ENCODE measurements around the gene LRRN4. TPM values are rescaled to one million over a fixed set of nuclear protein-coding genes. Genes with fewer than 3 reads are reported as not detected.

The LRRN4 gene
- total RNA-seq, 1 experiment from 2014 or later, result 0.57 TPM

DNA sequence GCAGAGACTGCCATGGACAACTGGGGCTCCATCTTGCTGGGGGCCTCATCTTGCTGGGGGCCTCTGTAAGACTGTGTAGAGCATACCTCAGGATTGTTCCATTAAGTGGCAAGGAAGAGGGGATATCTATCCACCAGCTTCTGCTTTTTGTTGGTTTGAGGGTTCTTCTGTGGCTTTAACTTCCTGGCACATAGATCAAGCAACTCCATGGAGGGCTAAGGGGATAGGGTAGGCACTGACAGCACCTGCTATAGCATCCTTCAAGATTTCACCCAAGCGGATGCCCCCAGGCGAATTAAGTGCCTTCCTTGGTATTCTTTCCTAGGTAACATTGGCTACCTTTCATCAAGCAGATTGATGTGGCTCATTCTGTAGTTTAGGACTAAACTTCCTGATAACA, 3.8 kb upstream of the LRRN4 start:
- ChIA-PET CTCF (no interaction called here), POLR2A (no interaction called here)
- BruUV-seq (replicated peaks), result no TSS peak
- H3K4me3 ChIP-seq (ENCODE audit: low read depth in 2 of 2, low read length in 2 of 2), result no peak overlapping the region
- intact Hi-C loops (cut with micrococcal nuclease; ENCODE audit: unreplicated experiment) (no loop called here), in situ Hi-C loops (cut with HindIII; ENCODE audit: low pct_unique_long_range_greater_than_20kb, low sequenced_read_pairs) (no loop called here)
- H3K9me3 ChIP-seq (ENCODE audit: control insufficient read depth, insufficient read depth, low read depth, low read length), result no peaks in the 10 kb centered on the region
- DNase-seq (ENCODE audit: low read depth, low spot score), result no peak
- TF ChIP-seq CTCF (IDR thresholded peaks at IDR 0.05) (no peak), SIN3A (IDR thresholded peaks at IDR 0.05; ENCODE audit: borderline replicate concordance, insufficient read depth, low read depth, low read length) (no peak), REST (IDR thresholded peaks at IDR 0.05; ENCODE audit: insufficient read depth in 1 of 2, low read depth in 2 of 2, low read length in 1 of 2) (no peak), TCF7L2 (IDR thresholded peaks at IDR 0.05; ENCODE audit: low read depth, low read length) (no peak), POLR2AphosphoS5 (IDR thresholded peaks at IDR 0.05; ENCODE audit: low read depth, low read length) (no peak)
- H3K36me3 ChIP-seq (ENCODE audit: control insufficient read depth, insufficient read depth, low read length), result no peaks in the 10 kb centered on the region
- H3K27ac ChIP-seq (ENCODE audit: low read length), result no peak overlapping the region
- peaks cover 10% of the 10 kb centered on the region; the same call in 1 of the 2 replicates for H3K4me1 ChIP-seq (ENCODE audit: control insufficient read depth, insufficient read depth, low read length)
- ATAC-seq, result no peak
- 0 out of 2 replicates have a peak, but pooled peaks cover 3% of the 10 kb centered on the region for H3K27me3 ChIP-seq (ENCODE audit: control insufficient read depth, insufficient read depth, low read length)

DNA sequence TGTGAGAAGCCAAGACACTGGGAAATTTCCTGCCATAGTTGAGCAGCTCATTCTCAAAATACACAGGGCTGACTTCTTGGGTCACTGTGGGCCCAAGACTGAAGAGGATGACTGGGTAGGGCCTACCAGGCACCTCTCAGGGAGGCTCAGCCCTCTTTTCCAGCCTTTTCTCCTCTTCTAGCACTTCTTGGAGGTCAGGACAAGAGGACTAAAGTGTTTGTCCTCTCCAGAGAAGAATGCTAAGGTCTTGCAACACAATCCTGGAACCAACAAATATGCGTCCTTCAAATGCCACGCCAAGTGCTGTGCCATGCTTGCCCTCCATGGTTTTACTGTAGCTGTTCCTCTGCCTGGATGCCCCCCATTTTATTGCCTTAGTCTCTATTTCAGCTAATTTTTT, 3.3 kb upstream of the LRRN4 start:
- ChIA-PET CTCF (no interaction called here), POLR2A (no interaction called here)
- TF ChIP-seq CTCF (IDR thresholded peaks at IDR 0.05) (no peak), REST (IDR thresholded peaks at IDR 0.05; ENCODE audit: insufficient read depth in 1 of 2, low read depth in 2 of 2, low read length in 1 of 2) (no peak), POLR2AphosphoS5 (IDR thresholded peaks at IDR 0.05; ENCODE audit: low read depth, low read length) (no peak), SIN3A (IDR thresholded peaks at IDR 0.05; ENCODE audit: borderline replicate concordance, insufficient read depth, low read depth, low read length) (no peak), TCF7L2 (IDR thresholded peaks at IDR 0.05; ENCODE audit: low read depth, low read length) (no peak)
- DNase-seq (ENCODE audit: low read depth, low spot score) (no peak), ATAC-seq (no peak)
- Histone ChIP-seq H3K36me3 (ENCODE audit: control insufficient read depth, insufficient read depth, low read length) (no peaks in the 10 kb centered on the region), H3K4me3 (ENCODE audit: low read depth in 2 of 2, low read length in 2 of 2) (no peak overlapping the region), H3K4me1 (ENCODE audit: control insufficient read depth, insufficient read depth, low read length) (peaks cover 10% of the 10 kb centered on the region; the same call in 1 of the 2 replicates), H3K27ac (ENCODE audit: low read length) (no peak overlapping the region), H3K9me3 (ENCODE audit: control insufficient read depth, insufficient read depth, low read depth, low read length) (no peaks in the 10 kb centered on the region), H3K27me3 (ENCODE audit: control insufficient read depth, insufficient read depth, low read length) (0 out of 2 replicates have a peak, but pooled peaks cover 3% of the 10 kb centered on the region)
- in situ Hi-C loops (cut with HindIII; ENCODE audit: low pct_unique_long_range_greater_than_20kb, low sequenced_read_pairs), result no loop called here
- intact Hi-C loops (cut with micrococcal nuclease; ENCODE audit: unreplicated experiment), result no loop called here
- no TSS peak for BruUV-seq (replicated peaks)

All from Panc1 (cell line).